ENCODE measurements around the gene RBM19.
A peak's percentile ranks its signal among the peaks of the same experiment; 100 is the strongest.

The RBM19 gene

GRCh38 chr12:113877607-113878006 is 88.5 kb downstream of the RBM19 start:
- DNase-seq: no peak

GRCh38 chr12:113876160-113876559 is 90.0 kb downstream of the RBM19 start:
- no peak for DNase-seq

- DNase-seq: peak; percentile 75
Measured at GRCh38 chr12:113875691-113876090, 90.4 kb downstream of the RBM19 start.

- peak; percentile 29 for DNase-seq
Measured at GRCh38 chr12:113874999-113875561, 91.0 kb downstream of the RBM19 start.

- no peak for DNase-seq
Measured at GRCh38 chr12:113874326-113874725, 91.8 kb downstream of the RBM19 start.

- DNase-seq: no peak
Measured at GRCh38 chr12:113873740-113874139, 92.4 kb downstream of the RBM19 start.

- DNase-seq: no peak
Measured at GRCh38 chr12:113870890-113871289, 95.2 kb downstream of the RBM19 start.

GRCh38 chr12:113870035-113870434 is 96.1 kb downstream of the RBM19 start:
- no peak for DNase-seq

GRCh38 chr12:113868365-113868764 is 97.8 kb downstream of the RBM19 start:
- DNase-seq: no peak

GRCh38 chr12:113867258-113867657 is 98.9 kb downstream of the RBM19 start:
- DNase-seq: peak; percentile 28

GRCh38 chr12:113866496-113866895 is 99.6 kb downstream of the RBM19 start:
- DNase-seq: no peak

- no peak for DNase-seq
Measured at GRCh38 chr12:113863455-113863845, 102.7 kb downstream of the RBM19 start.

GRCh38 chr12:113862590-113863454 is 103.3 kb downstream of the RBM19 start:
- DNase-seq: peak; percentile 84

- no peak for DNase-seq
Measured at GRCh38 chr12:113861708-113862312, 104.3 kb downstream of the RBM19 start.

GRCh38 chr12:113860950-113861349 is 105.2 kb downstream of the RBM19 start:
- peak; percentile 88 for DNase-seq

- no peak for DNase-seq
Measured at GRCh38 chr12:113860059-113860820, 105.9 kb downstream of the RBM19 start.

- DNase-seq: no peak
Measured at GRCh38 chr12:113858841-113859386, 107.2 kb downstream of the RBM19 start.

GRCh38 chr12:113857371-113857770 is 108.8 kb downstream of the RBM19 start:
- no peak for DNase-seq

GRCh38 chr12:113855998-113856397 is 110.1 kb downstream of the RBM19 start:
- no peak for DNase-seq

- DNase-seq: no peak
Measured at GRCh38 chr12:113854385-113855142, 111.6 kb downstream of the RBM19 start.

- no peak for DNase-seq
Measured at GRCh38 chr12:113853491-113853890, 112.6 kb downstream of the RBM19 start.

Measured in fibroblast of skin of right biceps (primary cell).